SU-DHL-6 (cell line): ENCODE data around the gene CKM.

Experiments
- EZH2phosphoT487 ChIP-seq: fragments of 200-600 bp; sonication (generic), shearing (Covaris generic); conservative IDR thresholded peaks from 2 replicates; pipeline ENCODE4 v1.6.1; 2018; ENCODE audit warnings: mild to moderate bottlenecking, antibody characterized with exemption, low read length, moderate library complexity, mixed read lengths
- TF ChIP-seq, protein P1 (sequence below): fragments of 200-600 bp; sonication (generic); IDR thresholded peaks from one replicate; pipeline ENCODE4 v1.5.1; 2017; ENCODE audit warnings: antibody characterized with exemption, mild to moderate bottlenecking, low read length, moderate library complexity; ENCODE audit not compliant: insufficient read depth, poor library complexity, severe bottlenecking

DNA sequence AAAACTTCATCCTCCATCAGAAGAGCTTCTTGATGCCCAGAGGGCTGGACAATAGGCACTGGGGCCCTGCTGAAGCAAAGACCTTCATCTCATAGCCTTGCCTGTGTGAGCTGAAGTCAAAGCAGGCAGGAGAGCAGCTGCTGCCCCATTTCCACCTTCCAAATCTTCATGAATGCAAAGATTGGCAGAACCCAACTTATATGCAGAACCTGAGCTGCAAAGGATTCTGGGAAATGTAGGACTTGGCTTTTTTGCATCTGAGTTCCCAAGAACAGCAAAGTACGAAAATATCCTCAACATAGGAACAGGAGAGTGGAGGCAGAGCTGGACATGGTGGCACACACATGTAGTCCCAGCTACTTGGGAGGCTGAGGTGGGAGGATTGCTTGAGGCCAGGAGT is 30.8 kb downstream of the CKM start:
- TF ChIP-seq, protein P1, sequence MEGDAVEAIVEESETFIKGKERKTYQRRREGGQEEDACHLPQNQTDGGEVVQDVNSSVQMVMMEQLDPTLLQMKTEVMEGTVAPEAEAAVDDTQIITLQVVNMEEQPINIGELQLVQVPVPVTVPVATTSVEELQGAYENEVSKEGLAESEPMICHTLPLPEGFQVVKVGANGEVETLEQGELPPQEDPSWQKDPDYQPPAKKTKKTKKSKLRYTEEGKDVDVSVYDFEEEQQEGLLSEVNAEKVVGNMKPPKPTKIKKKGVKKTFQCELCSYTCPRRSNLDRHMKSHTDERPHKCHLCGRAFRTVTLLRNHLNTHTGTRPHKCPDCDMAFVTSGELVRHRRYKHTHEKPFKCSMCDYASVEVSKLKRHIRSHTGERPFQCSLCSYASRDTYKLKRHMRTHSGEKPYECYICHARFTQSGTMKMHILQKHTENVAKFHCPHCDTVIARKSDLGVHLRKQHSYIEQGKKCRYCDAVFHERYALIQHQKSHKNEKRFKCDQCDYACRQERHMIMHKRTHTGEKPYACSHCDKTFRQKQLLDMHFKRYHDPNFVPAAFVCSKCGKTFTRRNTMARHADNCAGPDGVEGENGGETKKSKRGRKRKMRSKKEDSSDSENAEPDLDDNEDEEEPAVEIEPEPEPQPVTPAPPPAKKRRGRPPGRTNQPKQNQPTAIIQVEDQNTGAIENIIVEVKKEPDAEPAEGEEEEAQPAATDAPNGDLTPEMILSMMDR: no peak
- no peak for TF ChIP-seq EZH2phosphoT487
